Colonic mucosa (tissue), 4 donors: ENCODE measurements around the gene WDCP. TPM values are rescaled to one million over a fixed set of nuclear protein-coding genes. Genes with fewer than 3 reads are reported as not detected.

Experiments
- DNase-seq: peaks from one replicate; pipeline ENCODE4 v3.0.0-alpha.2; 2020
- H3K27ac ChIP-seq: fragments of 200-600 bp; one replicate; pipeline ENCODE4 v1.8.0; 2021
- H3K27me3 ChIP-seq: fragments of 200-600 bp; one replicate; pipeline ENCODE4 v1.8.0; 2021
- H3K36me3 ChIP-seq: fragments of 200-600 bp; one replicate; pipeline ENCODE4 v1.8.0; 2021
- H3K4me1 ChIP-seq: fragments of 200-600 bp; one replicate; pipeline ENCODE4 v1.8.0; 2021; ENCODE audit warnings: mild to moderate bottlenecking
- H3K4me3 ChIP-seq: fragments of 200-600 bp; one replicate; pipeline ENCODE4 v1.8.0; 2021
- H3K9ac ChIP-seq, 2 donors: one replicate each; pipeline ENCODE4 v1.7.0; 2013; ENCODE audit warnings: control low read depth in 2 of 2, low read depth in 2 of 2, low read length in 2 of 2
- H3K9me3 ChIP-seq: fragments of 200-600 bp; one replicate; pipeline ENCODE4 v1.8.0; 2021
- intact Hi-C: fragments of 100-400 bp; cut with DNase I; formaldehyde crosslinking; loops from one replicate; pipeline ENCODE4 v1.14.1; 2022
- total RNA-seq, 2 donors: library from RNA; stranded (reverse); fragmentation: NEBNext Ultra II Directional in 1 of 2; extraction: Animal tissue kit (Norgen Biotek cat#: 25700) in 1 of 2; gene quantifications; one replicate each; pipeline ENCODE4 v1.2.1, GENCODE V29; 2021
- TF ChIP-seq, protein P1 (sequence below): fragments of 200-600 bp; IDR thresholded peaks from one replicate; pipeline ENCODE4 v1.8.0; 2022; ENCODE audit warnings: antibody characterized with exemption, mild to moderate bottlenecking
- donor health status: healthy.
- donor health status: DM: no; HTN: no; CAD: no.
- donor health status: DM: no; HTN: no; CAD: no.

The WDCP gene
- total RNA-seq, 2 donors from 2014 or later: 4.5 to 6.8 TPM

DNA sequence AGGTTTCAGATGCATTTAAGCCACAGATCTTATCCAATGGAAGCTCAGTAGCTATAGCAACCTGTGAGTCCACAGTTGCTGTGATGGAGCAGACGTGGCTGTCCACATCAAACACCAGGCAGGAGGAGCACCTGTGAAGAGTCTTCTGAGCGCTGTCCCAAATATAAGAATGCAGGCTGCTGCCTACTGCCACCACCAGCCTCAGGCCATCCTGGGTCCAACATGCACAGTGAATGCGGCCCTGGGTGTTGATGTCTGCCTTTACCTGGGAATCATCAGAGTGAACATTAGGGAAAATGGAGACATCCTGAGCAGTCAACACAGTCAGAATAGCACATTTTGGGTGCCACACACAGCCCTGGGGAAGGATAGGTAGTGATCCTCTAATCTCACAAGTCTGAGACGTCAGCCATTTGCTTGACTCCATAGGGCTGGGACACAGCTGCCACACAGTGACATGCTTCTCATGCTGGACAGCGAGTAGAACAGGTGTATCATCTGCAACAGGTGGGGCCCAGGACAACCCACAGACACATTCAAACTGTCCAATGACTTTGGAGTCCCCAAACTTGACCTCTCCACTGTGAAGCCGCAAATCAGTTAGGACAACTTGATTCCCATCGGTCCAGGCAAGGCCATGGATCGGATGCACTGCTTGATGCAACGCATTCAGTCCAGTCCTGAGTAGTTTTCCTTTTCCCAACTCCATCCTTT is 8.2 kb downstream of the WDCP start:
- TF ChIP-seq, protein P1, sequence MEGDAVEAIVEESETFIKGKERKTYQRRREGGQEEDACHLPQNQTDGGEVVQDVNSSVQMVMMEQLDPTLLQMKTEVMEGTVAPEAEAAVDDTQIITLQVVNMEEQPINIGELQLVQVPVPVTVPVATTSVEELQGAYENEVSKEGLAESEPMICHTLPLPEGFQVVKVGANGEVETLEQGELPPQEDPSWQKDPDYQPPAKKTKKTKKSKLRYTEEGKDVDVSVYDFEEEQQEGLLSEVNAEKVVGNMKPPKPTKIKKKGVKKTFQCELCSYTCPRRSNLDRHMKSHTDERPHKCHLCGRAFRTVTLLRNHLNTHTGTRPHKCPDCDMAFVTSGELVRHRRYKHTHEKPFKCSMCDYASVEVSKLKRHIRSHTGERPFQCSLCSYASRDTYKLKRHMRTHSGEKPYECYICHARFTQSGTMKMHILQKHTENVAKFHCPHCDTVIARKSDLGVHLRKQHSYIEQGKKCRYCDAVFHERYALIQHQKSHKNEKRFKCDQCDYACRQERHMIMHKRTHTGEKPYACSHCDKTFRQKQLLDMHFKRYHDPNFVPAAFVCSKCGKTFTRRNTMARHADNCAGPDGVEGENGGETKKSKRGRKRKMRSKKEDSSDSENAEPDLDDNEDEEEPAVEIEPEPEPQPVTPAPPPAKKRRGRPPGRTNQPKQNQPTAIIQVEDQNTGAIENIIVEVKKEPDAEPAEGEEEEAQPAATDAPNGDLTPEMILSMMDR: no peak

DNA sequence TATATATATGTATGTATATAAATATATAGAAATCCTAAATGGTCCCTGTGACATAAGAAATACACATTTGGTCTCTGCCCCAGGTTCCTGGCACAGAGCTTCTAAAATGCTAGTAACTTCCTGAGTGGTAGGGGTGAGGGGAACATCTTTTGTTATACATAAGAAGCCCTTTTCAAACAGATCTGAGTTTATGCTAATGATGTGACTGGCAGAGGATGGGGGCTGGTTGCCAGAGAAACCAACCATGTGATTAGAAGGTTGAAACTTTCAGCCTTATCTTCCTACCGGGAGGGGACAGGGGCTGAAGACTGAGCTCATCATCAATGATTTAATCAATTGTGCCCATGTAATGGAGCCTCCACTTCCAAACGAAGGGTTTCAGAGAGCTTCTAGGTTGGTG is 21.0 kb downstream of the WDCP start:
- intact Hi-C loops: no loop called here

More for the DNA sequence above, 8.2 kb downstream of the WDCP start:
- no peaks in the 10 kb centered on the region for H3K36me3 ChIP-seq
- H3K4me3 ChIP-seq: no peak overlapping the region
- H3K9me3 ChIP-seq: no peaks in the 10 kb centered on the region
- DNase-seq: no peak
- H3K27ac ChIP-seq: no peak overlapping the region
- intact Hi-C loops: no loop called here
- no peak overlapping the region for H3K9ac ChIP-seq
- no peaks in the 10 kb centered on the region for H3K4me1 ChIP-seq
- no peaks in the 10 kb centered on the region for H3K27me3 ChIP-seq

DNA sequence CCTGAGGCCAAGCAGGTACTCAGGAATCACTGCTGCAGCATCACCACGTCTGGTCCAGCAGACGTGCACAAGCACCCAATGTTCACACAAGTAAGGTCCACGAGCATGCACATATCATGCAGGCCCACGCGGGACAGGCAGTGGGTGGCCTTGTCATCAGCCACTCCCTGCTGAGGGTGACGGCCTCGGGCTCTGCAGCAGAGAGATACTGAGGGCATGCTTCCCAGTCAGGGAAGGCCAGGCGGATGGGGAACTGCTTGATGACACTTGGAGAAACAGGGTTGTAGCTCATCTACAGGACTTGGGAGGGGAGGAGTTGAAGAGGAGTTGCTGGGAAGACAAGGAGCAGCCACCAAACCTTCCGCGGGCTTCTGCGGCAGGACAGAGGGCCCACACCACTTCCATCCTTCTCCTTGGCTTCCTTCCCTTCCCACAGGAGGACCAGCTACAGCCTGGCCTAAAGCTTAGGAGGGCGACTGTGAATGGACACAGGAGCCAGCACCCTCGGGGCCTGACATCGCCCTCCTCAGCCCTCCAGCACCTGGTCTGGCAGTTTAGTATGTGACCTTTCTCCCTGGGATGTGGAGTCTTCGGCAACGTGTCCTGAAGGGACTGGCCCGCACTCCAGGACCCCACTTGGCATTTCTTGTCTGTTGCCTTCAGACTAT is 22.1 kb downstream of the WDCP start:
- H3K36me3 ChIP-seq: no peaks in the 10 kb centered on the region
- DNase-seq: no peak

More for the DNA sequence above, 21.0 kb downstream of the WDCP start:
- H3K4me1 ChIP-seq: no peaks in the 10 kb centered on the region
- no peaks in the 10 kb centered on the region for H3K9me3 ChIP-seq
- TF ChIP-seq, protein P1: no peak
- H3K27me3 ChIP-seq: no peaks in the 10 kb centered on the region
- no peaks in the 10 kb centered on the region for H3K36me3 ChIP-seq
- no peak overlapping the region for H3K9ac ChIP-seq
- no peak for DNase-seq
- no peak overlapping the region for H3K4me3 ChIP-seq
- H3K27ac ChIP-seq: no peak overlapping the region

DNA sequence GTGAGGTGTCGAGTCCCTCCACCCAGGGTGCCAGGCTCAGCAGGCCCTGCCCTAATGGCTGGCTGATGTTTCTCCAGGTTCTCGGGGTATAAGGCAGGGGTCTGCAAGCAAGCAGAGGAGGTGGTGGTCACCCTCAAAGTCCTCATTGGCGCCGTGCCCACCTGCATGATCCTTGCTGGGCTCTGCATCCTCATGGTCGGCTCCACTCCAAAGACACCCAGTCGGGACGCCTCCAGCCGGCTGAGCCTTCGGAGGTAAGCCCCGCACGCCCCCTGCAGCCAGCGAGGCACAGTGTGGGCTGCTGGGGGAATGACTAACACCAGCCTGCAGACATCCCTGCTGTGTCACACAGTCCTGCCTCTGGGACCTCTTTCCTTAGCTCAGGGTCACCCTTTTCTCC is 23.2 kb downstream of the WDCP start:
- H3K36me3 ChIP-seq: no peaks in the 10 kb centered on the region
- intact Hi-C loops: loop anchor here (5.0 kb wide), 1 partner anchor 138 kb away; no protein-coding TSS in a partner anchor
- TF ChIP-seq, protein P1: no peak

More for the DNA sequence above, 22.1 kb downstream of the WDCP start:
- no peaks in the 10 kb centered on the region for H3K9me3 ChIP-seq
- no peaks in the 10 kb centered on the region for H3K4me1 ChIP-seq
- no peaks in the 10 kb centered on the region for H3K27me3 ChIP-seq
- intact Hi-C loops: loop anchor here (5.0 kb wide), 1 partner anchor 137 kb away; no protein-coding TSS in a partner anchor
- TF ChIP-seq, protein P1: no peak
- H3K27ac ChIP-seq: no peak overlapping the region
- no peak overlapping the region for H3K4me3 ChIP-seq
- no peak overlapping the region for H3K9ac ChIP-seq

DNA sequence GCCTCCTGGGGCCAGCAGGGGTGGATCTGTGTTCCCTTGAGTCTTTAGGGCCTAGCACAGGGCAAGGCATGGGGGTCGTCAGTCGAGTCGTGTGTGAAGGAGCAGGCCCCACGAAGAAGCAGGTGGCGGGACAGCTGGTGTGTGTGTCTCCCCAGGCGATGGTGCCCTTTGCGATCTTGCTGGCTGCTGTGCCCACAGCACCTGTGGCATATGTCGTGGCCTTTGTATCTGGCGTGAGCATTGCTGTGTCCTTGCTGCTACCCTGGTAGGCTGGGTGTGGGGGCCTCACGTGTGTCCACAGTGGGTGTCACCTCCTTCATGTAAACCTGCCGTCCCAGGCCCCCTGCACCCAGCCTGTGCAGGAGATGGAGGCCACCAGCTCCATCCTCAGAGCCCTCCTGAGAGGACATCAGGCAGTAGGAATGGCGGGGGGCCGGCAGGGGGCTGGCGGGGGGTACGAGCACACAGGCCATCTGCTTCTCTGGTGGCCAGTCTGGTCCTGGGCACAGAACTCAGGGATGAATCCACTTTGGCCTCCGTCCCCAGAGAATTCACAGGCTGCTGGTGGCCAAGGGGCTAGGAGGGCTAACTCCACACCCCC is 24.1 kb downstream of the WDCP start:
- DNase-seq: no peak
- intact Hi-C loops: loop anchor here (5.0 kb wide), 1 partner anchor 139 kb away; no protein-coding TSS in a partner anchor
- Histone ChIP-seq H3K9ac (no peak overlapping the region), H3K36me3 (no peaks in the 10 kb centered on the region), H3K9me3 (no peaks in the 10 kb centered on the region), H3K27me3 (no peaks in the 10 kb centered on the region), H3K27ac (no peak overlapping the region), H3K4me3 (no peak overlapping the region), H3K4me1 (no peaks in the 10 kb centered on the region)
- TF ChIP-seq, protein P1: no peak

More for the DNA sequence above, 23.2 kb downstream of the WDCP start:
- DNase-seq: no peak
- H3K9me3 ChIP-seq: no peaks in the 10 kb centered on the region
- H3K4me1 ChIP-seq: no peaks in the 10 kb centered on the region
- H3K27me3 ChIP-seq: no peaks in the 10 kb centered on the region
- H3K9ac ChIP-seq: no peak overlapping the region
- no peak overlapping the region for H3K27ac ChIP-seq
- no peak overlapping the region for H3K4me3 ChIP-seq
